A673 (cell line): ENCODE results near the gene HS1BP3. TPM values are rescaled to one million over a fixed set of nuclear protein-coding genes. Genes with fewer than 3 reads are reported as not detected.

Source experiments
- BruUV-seq: library from RNA; stranded (reverse); fragments of 400-500 nt; replicated peaks from 2 replicates; lab custom pipeline; 2021; lab: Mats Ljungman, UMichigan
- CTCF ChIA-PET: fragments of 300-600 bp; sonication (Branson Sonifier 250); formaldehyde crosslinking; loops from one replicate; lab custom pipeline; 2022; ENCODE audit warnings: antibody characterized with exemption; lab: Charles Lee
- POLR2A ChIA-PET: fragments of 300-600 bp; sonication (Branson Sonifier 250); formaldehyde crosslinking; loops from one replicate; lab custom pipeline; 2022; ENCODE audit warnings: antibody characterized with exemption; ENCODE audit not compliant: low non-redundant PET; lab: Charles Lee
- DNase-seq: peaks from one replicate; pipeline ENCODE4 v3.0.0-alpha.2; 2015; ENCODE audit warnings: low spot score
- H3K27ac ChIP-seq: fragments of 200-600 bp; sonication (generic); 2 replicates; pipeline ENCODE4 v1.5.1; 2016; ENCODE audit warnings: mixed run types, low read depth, mild to moderate bottlenecking, mixed read lengths, antibody characterized with exemption, low read length; ENCODE audit not compliant: poor library complexity, severe bottlenecking
- H3K27me3 ChIP-seq: fragments of 200-600 bp; sonication (generic); replicated peaks from 2 replicates; pipeline ENCODE4 v1.6.1; 2017; ENCODE audit warnings: mixed run types, low read depth, mild to moderate bottlenecking, mixed read lengths, antibody characterized with exemption, low read length; ENCODE audit not compliant: insufficient read depth, poor library complexity
- H3K36me3 ChIP-seq: fragments of 200-600 bp; sonication (generic); 2 replicates; pipeline ENCODE4 v1.6.1; 2016; ENCODE audit warnings: mixed run types, mild to moderate bottlenecking, mixed read lengths, antibody characterized with exemption, low read length; ENCODE audit not compliant: insufficient read depth, poor library complexity, severe bottlenecking
- H3K4me1 ChIP-seq: fragments of 200-600 bp; sonication (generic); 2 replicates; pipeline ENCODE4 v1.6.1; 2017; ENCODE audit warnings: mixed run types, mild to moderate bottlenecking, mixed read lengths, antibody characterized with exemption, low read length; ENCODE audit not compliant: insufficient read depth, poor library complexity, severe bottlenecking
- H3K4me3 ChIP-seq: fragments of 200-600 bp; sonication (generic); 2 replicates; pipeline ENCODE4 v1.5.1; 2016; ENCODE audit warnings: low read depth, mixed run types, mild to moderate bottlenecking, mixed read lengths, low read length; ENCODE audit not compliant: poor library complexity, severe bottlenecking
- H3K9me3 ChIP-seq: fragments of 200-600 bp; sonication (generic); 2 replicates; pipeline ENCODE4 v1.6.1; 2016; ENCODE audit warnings: mixed run types, low read depth, mild to moderate bottlenecking, mixed read lengths, antibody characterized with exemption, low read length; ENCODE audit not compliant: poor library complexity, severe bottlenecking
- EZH2 ChIP-seq: fragments of 200-600 bp; sonication (generic); IDR thresholded peaks from 2 replicates; pipeline ENCODE4 v1.6.1; 2017; ENCODE audit warnings: borderline replicate concordance, low read depth, mild to moderate bottlenecking, mixed read lengths, antibody characterized with exemption, low read length; ENCODE audit not compliant: poor library complexity, severe bottlenecking
- intact Hi-C: fragments of 100-400 bp; cut with micrococcal nuclease; formaldehyde crosslinking; loops from one replicate; pipeline ENCODE4 v1.10.0; 2022; ENCODE audit not compliant: unreplicated experiment
- total RNA-seq: library from RNA; stranded (reverse); gene quantifications from 2 replicates; pipeline ENCODE4 v1.2.3, GENCODE V29; 2021
- TF ChIP-seq, protein P1 (sequence below): fragments of 300-800, 200-600 bp; sonication (generic); conservative IDR thresholded peaks from 2 replicates; pipeline ENCODE4 v1.5.1; 2017; ENCODE audit warnings: low read depth, mild to moderate bottlenecking, antibody characterized with exemption, low read length, moderate library complexity, mixed read lengths

Gene HS1BP3
- total RNA-seq, 1 experiment from 2014 or later, result 12.6 TPM

GRCh38 chr2:20614201-20615067 is 36.5 kb downstream of the HS1BP3 start:
- DNase-seq, result peak; percentile 49
- no peak for TF ChIP-seq EZH2
- TF ChIP-seq, protein P1, sequence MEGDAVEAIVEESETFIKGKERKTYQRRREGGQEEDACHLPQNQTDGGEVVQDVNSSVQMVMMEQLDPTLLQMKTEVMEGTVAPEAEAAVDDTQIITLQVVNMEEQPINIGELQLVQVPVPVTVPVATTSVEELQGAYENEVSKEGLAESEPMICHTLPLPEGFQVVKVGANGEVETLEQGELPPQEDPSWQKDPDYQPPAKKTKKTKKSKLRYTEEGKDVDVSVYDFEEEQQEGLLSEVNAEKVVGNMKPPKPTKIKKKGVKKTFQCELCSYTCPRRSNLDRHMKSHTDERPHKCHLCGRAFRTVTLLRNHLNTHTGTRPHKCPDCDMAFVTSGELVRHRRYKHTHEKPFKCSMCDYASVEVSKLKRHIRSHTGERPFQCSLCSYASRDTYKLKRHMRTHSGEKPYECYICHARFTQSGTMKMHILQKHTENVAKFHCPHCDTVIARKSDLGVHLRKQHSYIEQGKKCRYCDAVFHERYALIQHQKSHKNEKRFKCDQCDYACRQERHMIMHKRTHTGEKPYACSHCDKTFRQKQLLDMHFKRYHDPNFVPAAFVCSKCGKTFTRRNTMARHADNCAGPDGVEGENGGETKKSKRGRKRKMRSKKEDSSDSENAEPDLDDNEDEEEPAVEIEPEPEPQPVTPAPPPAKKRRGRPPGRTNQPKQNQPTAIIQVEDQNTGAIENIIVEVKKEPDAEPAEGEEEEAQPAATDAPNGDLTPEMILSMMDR, result no peak
- ChIA-PET CTCF (no interaction called here), POLR2A (no interaction called here)
- Histone ChIP-seq H3K36me3 (no peaks in the 10 kb centered on the region), H3K4me3 (no peak overlapping the region), H3K9me3 (no peaks in the 10 kb centered on the region), H3K27me3 (no peaks in the 10 kb centered on the region), H3K27ac (no peak overlapping the region), H3K4me1 (peaks cover 4% of the 10 kb centered on the region)
- intact Hi-C loops, result no loop called here
- BruUV-seq, result no TSS peak

DNA sequence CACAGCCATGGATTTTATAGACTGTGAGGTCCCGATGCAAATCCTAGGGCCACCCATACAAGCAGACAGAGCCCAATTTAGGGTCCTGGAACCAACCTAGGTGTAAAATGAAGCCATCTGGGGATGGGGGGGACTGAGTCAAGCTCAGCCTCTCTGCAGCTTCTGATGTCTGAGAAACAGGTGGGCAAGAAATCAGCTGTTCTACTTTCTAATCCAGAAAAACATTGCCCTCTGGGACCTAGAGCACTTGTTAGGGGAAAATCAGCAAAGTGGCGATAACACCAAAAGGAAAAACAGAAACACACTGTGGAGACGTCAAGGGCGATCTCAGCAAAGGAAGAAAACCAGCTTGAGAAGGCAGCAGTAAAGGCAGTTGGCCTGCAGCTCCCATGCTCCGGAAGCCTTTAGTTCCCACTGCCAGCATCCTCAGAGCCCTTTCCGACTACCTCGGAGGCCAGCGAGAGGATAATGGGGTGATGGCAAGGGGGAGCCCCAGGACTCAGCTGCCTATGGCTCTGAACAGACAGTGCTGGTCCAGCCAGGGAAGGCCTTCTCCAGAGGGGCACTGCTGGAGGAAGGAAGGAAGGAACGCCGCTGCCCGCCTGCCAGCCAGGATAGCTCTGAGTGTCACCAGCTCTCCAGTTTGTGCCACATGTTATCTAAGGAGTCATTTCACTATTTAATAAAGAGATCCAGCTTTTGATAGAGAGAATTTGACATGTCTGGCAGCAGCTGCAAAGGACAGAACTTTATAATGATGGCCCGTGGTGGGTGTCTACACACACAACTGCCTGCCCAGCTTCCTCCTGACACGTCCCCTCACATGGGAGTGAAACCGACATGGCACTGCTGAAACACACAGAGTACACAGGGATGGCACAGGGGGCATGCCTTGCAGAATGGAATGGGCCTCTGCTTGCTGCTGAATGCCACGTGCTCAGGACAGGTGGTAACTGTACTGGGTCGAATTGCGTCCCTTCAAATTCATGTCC is 37.7 kb downstream of the HS1BP3 start:
- CTCF ChIA-PET, result no interaction called here
- POLR2A ChIA-PET, result interaction anchor here (0.5 kb wide), 1 partner anchor 164 kb away, joined by 16 read pairs; no protein-coding TSS in a partner anchor

DNA sequence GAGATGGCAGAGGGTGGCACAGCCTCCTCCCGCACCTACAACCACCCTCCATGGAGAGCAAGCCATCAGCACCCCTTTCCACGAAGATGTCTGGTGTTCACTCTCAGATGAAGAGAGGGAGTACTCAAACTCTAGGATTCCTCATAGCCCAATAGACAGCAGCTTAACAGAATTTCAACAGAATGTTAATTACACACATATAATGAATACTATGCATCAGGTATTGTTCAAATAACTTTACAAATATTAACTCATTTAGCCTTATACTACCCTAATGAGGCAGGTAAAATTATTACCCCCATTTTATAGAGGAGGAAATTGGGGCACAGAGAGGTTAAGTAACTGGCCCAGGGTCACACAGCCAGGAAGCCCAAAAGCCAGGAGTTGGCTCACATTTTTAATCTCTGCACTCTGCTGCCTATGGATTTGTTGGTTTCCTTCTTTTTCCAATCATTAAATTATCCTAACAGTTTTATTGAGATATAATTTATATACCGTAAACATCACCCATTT is 39.0 kb downstream of the HS1BP3 start:
- Histone ChIP-seq H3K4me1 (peaks cover 5% of the 10 kb centered on the region), H3K36me3 (no peaks in the 10 kb centered on the region), H3K27me3 (no peaks in the 10 kb centered on the region), H3K4me3 (no peak overlapping the region), H3K27ac (no peak overlapping the region), H3K9me3 (peaks cover 6% of the 10 kb centered on the region)
- POLR2A ChIA-PET, result no interaction called here
- no TSS peak for BruUV-seq
- DNase-seq, result no peak
- CTCF ChIA-PET, result no interaction called here
- TF ChIP-seq EZH2, result no peak
- TF ChIP-seq, protein P1, result no peak
- intact Hi-C loops, result no loop called here

More for the DNA sequence above, 37.7 kb downstream of the HS1BP3 start:
- H3K9me3 ChIP-seq, result no peaks in the 10 kb centered on the region
- no peak for TF ChIP-seq EZH2
- TF ChIP-seq, protein P1, result no peak
- intact Hi-C loops, result no loop called here
- H3K36me3 ChIP-seq, result no peaks in the 10 kb centered on the region
- no peak overlapping the region for H3K27ac ChIP-seq
- H3K4me3 ChIP-seq, result no peak overlapping the region
- no TSS peak for BruUV-seq
- DNase-seq, result no peak
- H3K4me1 ChIP-seq, result peaks cover 5% of the 10 kb centered on the region
- no peaks in the 10 kb centered on the region for H3K27me3 ChIP-seq
